ENCODE measurements around the gene OGFR.

OGFR gene

GRCh38 chr20:62838128-62838891, 33.7 kb downstream of the OGFR start:
- DNase-seq (ENCODE audit: low read depth), result peak; percentile 58
- TF ChIP-seq CTCF (conservative IDR thresholded peaks at IDR 0.05; ENCODE audit: low read depth, low read length), result no peak
- H3K4me3 ChIP-seq (ENCODE audit: low read depth, low read length), result no peak overlapping the region

- no peak for DNase-seq (ENCODE audit: low read depth)
- TF ChIP-seq CTCF (conservative IDR thresholded peaks at IDR 0.05; ENCODE audit: low read depth, low read length), result no peak
- H3K4me3 ChIP-seq (ENCODE audit: low read depth, low read length), result no peak overlapping the region
Measured at GRCh38 chr20:62839261-62839660, 34.6 kb downstream of the OGFR start.

DNA sequence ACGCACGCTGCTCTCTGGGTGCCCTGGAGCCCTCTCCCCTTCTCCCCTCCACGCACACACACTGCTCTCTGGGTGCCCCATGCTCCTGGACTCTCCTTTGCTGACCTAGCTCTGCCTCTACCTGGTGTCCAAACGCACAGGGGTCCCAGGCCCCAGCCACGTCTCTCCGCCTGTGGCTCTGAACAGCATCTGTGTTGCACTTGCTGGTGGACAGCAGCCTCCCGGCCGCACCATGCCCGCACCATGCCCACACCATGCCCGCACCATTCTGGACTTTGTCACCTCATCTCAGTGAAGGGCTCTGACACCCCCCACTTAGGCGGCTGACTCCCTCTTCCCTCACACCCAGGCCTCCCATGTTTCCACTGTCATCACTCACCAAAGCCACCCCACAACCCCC, 35.2 kb downstream of the OGFR start:
- TF ChIP-seq CTCF (conservative IDR thresholded peaks at IDR 0.05; ENCODE audit: low read depth, low read length), result no peak
- H3K4me3 ChIP-seq (ENCODE audit: low read depth, low read length), result no peak overlapping the region
- DNase-seq (ENCODE audit: low read depth), result no peak

DNA sequence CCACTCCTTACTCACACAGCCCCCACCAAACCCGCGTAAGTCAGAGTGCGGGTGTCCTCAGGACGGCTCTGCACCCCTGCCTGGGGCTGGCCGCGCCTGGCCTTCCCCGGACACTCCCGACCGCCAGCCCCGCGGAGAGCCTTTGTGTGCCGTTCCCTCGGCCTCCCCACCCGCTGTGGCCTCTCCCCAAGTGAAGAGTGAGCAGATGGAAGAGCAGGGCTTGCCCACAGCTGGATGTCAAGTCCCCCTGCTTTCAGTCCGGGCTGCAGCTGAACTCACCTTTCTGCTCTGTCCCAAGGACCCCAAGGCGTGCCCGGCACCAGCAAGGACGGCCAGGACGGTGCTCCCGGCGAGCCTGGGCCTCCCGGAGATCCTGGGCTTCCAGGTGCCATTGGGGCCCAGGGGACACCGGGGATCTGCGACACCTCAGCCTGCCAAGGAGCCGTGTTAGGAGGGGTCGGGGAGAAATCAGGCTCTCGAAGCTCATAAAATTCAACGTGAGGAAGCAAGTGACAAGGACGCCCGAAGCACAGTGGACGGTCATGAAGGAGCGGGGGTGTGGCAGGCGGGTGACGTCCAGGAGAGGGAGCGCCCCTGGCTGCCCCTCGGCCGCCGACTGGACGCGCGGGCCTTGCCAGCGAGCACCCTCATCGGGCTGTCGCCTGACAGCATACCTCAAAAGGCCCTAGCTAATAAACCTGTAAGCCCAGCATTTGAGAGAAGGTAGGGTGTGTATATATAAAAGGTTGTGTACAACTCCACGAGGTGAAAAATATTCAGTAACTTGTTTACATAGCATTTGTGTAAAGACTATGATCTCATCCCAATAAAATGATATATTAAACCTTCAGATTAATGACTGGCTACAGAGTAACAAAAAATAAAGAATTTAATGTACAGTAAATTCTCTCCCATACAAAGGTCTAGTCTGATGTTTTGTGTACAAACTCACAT, 35.9 kb downstream of the OGFR start:
- no peak for TF ChIP-seq CTCF (conservative IDR thresholded peaks at IDR 0.05; ENCODE audit: low read depth, low read length)
- DNase-seq (ENCODE audit: low read depth), result no peak
- H3K4me3 ChIP-seq (ENCODE audit: low read depth, low read length), result no peak overlapping the region

DNA sequence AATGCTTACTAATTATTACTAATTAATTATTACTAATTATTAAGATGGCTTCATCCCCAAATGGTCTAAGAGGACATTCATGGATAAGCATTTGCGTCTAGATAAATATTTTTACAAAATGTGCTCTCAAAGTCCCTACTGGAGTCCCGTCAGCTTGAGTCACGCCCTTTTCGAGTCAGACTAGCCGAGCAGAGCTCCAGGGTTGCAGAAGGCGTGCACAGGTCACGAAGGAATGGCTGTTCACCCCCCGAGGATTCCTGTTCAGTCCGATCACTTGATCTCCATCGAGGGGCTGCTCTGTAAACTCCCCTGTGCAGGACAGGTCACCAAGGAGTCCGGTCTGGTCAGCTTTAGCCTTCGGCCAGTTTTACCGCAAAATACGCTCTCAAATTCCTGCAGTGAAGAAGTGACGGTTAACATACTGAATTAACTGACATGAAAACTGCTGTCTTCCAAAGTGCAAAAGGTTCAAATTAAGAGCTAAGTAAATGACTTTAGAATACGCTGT, 37.1 kb downstream of the OGFR start:
- no peak overlapping the region for H3K4me3 ChIP-seq (ENCODE audit: low read depth, low read length)
- no peak for TF ChIP-seq CTCF (conservative IDR thresholded peaks at IDR 0.05; ENCODE audit: low read depth, low read length)
- DNase-seq (ENCODE audit: low read depth), result no peak

DNA sequence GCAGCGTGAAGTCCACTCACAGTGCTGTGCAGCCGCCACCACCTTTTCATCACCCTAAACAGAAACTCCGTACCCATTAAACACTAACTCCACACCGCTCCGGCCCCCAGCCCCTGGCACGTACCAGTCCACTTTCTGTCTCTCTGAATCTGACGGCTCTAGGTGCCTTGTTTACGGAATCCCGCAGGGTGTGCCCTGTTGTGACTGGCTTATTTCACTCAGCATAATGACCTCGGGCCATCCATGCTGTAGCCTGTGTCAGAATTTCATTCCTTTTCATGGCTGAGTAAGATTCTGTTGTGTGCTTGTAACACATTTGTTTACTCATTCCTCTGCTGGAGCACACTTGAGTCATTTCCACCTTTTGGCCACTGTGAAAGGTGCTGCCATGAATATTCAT, 39.0 kb downstream of the OGFR start:
- TF ChIP-seq CTCF (conservative IDR thresholded peaks at IDR 0.05; ENCODE audit: low read depth, low read length), result no peak

More for the DNA sequence above, 39.0 kb downstream of the OGFR start:
- DNase-seq (ENCODE audit: low read depth), result no peak
- H3K4me3 ChIP-seq (ENCODE audit: low read depth, low read length), result no peak overlapping the region

All from choroid plexus epithelial cell (primary cell).